ENCODE results near the gene ZMYND10. TPM values are rescaled to one million over a fixed set of nuclear protein-coding genes. Genes with fewer than 3 reads are reported as not detected.

ZMYND10 gene
- total and polyA plus RNA-seq, 2 experiments from 2014 or later, result 0.29 to 0.31 TPM

DNA sequence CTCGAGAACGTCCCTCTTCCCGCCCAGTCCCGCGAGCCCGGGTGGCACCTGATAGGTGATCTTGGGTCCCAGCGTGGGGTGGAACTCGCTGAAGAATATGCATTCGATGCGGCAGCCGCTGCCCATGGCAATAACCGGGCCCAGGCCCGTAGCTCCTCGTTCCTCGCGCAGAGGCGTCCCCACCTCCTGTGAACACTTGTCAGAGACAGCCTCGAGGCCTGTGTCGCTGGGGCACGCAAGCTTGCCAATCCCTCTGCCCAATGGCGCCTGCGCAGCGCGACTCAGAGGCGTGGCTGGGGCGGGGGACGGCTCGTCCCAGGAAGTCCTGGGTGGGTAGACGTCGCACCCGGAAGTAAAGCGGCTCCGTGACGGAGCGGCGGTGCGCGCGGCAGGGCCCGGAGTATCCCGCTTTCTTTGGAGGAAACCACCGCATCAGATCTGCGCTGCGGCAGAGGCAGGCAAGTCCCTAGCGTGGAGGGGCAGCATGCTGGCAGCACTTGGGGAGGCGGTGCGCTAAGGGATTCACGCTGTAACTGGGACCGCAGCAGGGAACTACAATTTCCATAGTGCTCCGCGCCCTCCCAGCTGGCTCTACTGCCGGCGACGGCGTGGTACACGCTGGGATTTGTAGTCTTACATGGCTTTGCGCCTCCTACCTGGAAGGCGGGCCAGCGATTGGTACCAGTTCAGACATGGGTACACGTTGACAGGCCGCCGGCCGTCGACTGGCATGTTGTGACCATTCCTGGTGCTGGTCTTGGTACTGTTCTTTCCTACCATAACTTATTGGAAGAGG lies 5.2 kb upstream of the ZMYND10 start, which contains the start of the genes CYB561D2 and NPRL2:
CYB561D2 (plus strand) TSS at position 336 of the 796 bp plus-strand sequence. CDS start 572 bp downstream, outside the sequence.
NPRL2 (minus strand) TSS at position 249 of the 796 bp plus-strand sequence; CDS start at position 126, 123 bp downstream.
- Histone ChIP-seq H3K4me1 (ENCODE audit: insufficient read depth) (peaks cover 3% of the 10 kb centered on the region; the same call in 1 of the 2 replicates), H4K20me1 (replicated peaks; ENCODE audit: insufficient read depth) (peaks cover 3% of the 10 kb centered on the region; the same call in 1 of the 2 replicates), H3K36me3 (ENCODE audit: insufficient read depth) (no peaks in the 10 kb centered on the region), H3K27ac (ENCODE audit: low read depth) (no peak within 1 kb of the TSS), H3K4me2 (peak within 1 kb of the TSS; percentile 99), H2AFZ (peak within 1 kb of the TSS; percentile 98), H3K79me2 (replicated peaks; ENCODE audit: insufficient read depth) (no peaks in the 10 kb centered on the region), H3F3A (replicated peaks; ENCODE audit: low read depth) (0 out of 2 replicates have a peak, but pooled peaks cover 8% of the 10 kb centered on the region), H3K4me3 (peak within 1 kb of the TSS; percentile 67), H3K9me2 (ENCODE audit: insufficient read depth) (no peaks in the 10 kb centered on the region), H3K27me3 (ENCODE audit: insufficient read depth) (peaks cover 12% of the 10 kb centered on the region; the same call in 1 of the 2 replicates)
- ATAC-seq, result peak; percentile 92
- Mint-ChIP-seq H3K27ac (peak within 1 kb of the TSS; percentile 93), H3K4me1 (peaks cover 16% of the 10 kb centered on the region), H3K4me3 (peak within 1 kb of the TSS; percentile 95), H3K27me3 (ENCODE audit: insufficient read depth, low read depth, poor library complexity) (peaks cover 13% of the 10 kb centered on the region), H3K36me3 (ENCODE audit: low read depth) (peaks cover 12% of the 10 kb centered on the region), H3K9me3 (no peaks in the 10 kb centered on the region)
- peak; percentile 95 for DNase-seq (ENCODE audit: low spot score)
- TF ChIP-seq EZH2phosphoT487 (IDR thresholded peaks at IDR 0.05; ENCODE audit: unreplicated experiment) (no peak), POLR2AphosphoS5 (IDR thresholded peaks at IDR 0.05; ENCODE audit: low read depth) (peak; percentile 95), JUNB (IDR thresholded peaks at IDR 0.05; ENCODE audit: unreplicated experiment) (no peak), EZH2 (IDR thresholded peaks at IDR 0.05; ENCODE audit: low read depth, unreplicated experiment) (no peak), CREB1 (CRISPR knock-in tag; IDR thresholded peaks at IDR 0.05; ENCODE audit: low read depth) (peak; percentile 81), NANOG (IDR thresholded peaks at IDR 0.05; ENCODE audit: borderline replicate concordance) (no peak), ZNF331 (CRISPR knock-in tag; IDR thresholded peaks at IDR 0.05; ENCODE audit: low read depth) (no peak), STAT1 (IDR thresholded peaks at IDR 0.05; ENCODE audit: unreplicated experiment) (no peak), ZNF114 (CRISPR knock-in tag; IDR thresholded peaks at IDR 0.05) (no peak; the same call in 1 of the 2 replicates), REST (IDR thresholded peaks at IDR 0.05; ENCODE audit: unreplicated experiment) (no peak)
- TF ChIP-seq, protein P1, sequence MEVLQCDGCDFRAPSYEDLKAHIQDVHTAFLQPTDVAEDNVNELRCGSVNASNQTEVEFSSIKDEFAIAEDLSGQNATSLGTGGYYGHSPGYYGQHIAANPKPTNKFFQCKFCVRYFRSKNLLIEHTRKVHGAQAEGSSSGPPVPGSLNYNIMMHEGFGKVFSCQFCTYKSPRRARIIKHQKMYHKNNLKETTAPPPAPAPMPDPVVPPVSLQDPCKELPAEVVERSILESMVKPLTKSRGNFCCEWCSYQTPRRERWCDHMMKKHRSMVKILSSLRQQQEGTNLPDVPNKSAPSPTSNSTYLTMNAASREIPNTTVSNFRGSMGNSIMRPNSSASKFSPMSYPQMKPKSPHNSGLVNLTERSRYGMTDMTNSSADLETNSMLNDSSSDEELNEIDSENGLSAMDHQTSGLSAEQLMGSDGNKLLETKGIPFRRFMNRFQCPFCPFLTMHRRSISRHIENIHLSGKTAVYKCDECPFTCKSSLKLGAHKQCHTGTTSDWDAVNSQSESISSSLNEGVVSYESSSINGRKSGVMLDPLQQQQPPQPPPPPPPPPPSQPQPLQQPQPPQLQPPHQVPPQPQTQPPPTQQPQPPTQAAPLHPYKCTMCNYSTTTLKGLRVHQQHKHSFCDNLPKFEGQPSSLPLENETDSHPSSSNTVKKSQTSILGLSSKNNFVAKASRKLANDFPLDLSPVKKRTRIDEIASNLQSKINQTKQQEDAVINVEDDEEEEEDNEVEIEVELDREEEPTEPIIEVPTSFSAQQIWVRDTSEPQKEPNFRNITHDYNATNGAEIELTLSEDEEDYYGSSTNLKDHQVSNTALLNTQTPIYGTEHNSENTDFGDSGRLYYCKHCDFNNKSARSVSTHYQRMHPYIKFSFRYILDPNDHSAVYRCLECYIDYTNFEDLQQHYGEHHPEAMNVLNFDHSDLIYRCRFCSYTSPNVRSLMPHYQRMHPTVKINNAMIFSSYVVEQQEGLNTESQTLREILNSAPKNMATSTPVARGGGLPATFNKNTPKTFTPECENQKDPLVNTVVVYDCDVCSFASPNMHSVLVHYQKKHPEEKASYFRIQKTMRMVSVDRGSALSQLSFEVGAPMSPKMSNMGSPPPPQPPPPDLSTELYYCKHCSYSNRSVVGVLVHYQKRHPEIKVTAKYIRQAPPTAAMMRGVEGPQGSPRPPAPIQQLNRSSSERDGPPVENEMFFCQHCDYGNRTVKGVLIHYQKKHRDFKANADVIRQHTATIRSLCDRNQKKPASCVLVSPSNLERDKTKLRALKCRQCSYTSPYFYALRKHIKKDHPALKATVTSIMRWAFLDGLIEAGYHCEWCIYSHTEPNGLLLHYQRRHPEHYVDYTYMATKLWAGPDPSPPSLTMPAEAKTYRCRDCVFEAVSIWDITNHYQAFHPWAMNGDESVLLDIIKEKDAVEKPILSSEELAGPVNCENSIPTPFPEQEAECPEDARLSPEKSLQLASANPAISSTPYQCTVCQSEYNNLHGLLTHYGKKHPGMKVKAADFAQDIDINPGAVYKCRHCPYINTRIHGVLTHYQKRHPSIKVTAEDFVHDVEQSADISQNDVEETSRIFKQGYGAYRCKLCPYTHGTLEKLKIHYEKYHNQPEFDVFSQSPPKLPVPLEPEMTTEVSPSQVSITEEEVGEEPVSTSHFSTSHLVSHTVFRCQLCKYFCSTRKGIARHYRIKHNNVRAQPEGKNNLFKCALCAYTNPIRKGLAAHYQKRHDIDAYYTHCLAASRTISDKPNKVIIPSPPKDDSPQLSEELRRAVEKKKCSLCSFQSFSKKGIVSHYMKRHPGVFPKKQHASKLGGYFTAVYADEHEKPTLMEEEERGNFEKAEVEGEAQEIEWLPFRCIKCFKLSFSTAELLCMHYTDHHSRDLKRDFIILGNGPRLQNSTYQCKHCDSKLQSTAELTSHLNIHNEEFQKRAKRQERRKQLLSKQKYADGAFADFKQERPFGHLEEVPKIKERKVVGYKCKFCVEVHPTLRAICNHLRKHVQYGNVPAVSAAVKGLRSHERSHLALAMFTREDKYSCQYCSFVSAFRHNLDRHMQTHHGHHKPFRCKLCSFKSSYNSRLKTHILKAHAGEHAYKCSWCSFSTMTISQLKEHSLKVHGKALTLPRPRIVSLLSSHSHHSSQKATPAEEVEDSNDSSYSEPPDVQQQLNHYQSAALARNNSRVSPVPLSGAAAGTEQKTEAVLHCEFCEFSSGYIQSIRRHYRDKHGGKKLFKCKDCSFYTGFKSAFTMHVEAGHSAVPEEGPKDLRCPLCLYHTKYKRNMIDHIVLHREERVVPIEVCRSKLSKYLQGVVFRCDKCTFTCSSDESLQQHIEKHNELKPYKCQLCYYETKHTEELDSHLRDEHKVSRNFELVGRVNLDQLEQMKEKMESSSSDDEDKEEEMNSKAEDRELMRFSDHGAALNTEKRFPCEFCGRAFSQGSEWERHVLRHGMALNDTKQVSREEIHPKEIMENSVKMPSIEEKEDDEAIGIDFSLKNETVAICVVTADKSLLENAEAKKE (CRISPR knock-in tag; IDR thresholded peaks at IDR 0.05), result no peak
- TF ChIP-seq, protein P2, sequence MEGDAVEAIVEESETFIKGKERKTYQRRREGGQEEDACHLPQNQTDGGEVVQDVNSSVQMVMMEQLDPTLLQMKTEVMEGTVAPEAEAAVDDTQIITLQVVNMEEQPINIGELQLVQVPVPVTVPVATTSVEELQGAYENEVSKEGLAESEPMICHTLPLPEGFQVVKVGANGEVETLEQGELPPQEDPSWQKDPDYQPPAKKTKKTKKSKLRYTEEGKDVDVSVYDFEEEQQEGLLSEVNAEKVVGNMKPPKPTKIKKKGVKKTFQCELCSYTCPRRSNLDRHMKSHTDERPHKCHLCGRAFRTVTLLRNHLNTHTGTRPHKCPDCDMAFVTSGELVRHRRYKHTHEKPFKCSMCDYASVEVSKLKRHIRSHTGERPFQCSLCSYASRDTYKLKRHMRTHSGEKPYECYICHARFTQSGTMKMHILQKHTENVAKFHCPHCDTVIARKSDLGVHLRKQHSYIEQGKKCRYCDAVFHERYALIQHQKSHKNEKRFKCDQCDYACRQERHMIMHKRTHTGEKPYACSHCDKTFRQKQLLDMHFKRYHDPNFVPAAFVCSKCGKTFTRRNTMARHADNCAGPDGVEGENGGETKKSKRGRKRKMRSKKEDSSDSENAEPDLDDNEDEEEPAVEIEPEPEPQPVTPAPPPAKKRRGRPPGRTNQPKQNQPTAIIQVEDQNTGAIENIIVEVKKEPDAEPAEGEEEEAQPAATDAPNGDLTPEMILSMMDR (conservative IDR thresholded peaks at IDR 0.05; ENCODE audit: low read depth in 2 of 2), result no peak
- TF ChIP-seq, protein P3, sequence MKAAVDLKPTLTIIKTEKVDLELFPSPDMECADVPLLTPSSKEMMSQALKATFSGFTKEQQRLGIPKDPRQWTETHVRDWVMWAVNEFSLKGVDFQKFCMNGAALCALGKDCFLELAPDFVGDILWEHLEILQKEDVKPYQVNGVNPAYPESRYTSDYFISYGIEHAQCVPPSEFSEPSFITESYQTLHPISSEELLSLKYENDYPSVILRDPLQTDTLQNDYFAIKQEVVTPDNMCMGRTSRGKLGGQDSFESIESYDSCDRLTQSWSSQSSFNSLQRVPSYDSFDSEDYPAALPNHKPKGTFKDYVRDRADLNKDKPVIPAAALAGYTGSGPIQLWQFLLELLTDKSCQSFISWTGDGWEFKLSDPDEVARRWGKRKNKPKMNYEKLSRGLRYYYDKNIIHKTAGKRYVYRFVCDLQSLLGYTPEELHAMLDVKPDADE (IDR thresholded peaks at IDR 0.05), result peak; percentile 100

Data from GM23338 (cell line).